Keratinocyte (primary cell): Measurements from ENCODE around the gene RAB6A. TPM values are rescaled to one million over a fixed set of nuclear protein-coding genes. Genes with fewer than 3 reads are reported as not detected.

Source experiments
- DNase-seq: peaks from one replicate; pipeline ENCODE4 v3.0.0-alpha.2; 2011; ENCODE audit warnings: low read depth, missing footprints, low spot score
- FAIRE-seq: peaks from 2 replicates; lab custom pipeline; 2011; peaks lifted over from hg19 to GRCh38; lab: Jason Lieb, UNC
- H2AFZ ChIP-seq: 2 replicates; pipeline ENCODE4 v1.6.0; 2012; ENCODE audit warnings: low read length, control low read depth, inconsistent platforms; ENCODE audit not compliant: control insufficient read depth
- H3K27ac ChIP-seq: 2 replicates; pipeline ENCODE4 v1.5.1; 2011; ENCODE audit warnings: low read length; ENCODE audit not compliant: control insufficient read depth, insufficient read depth
- H3K27me3 ChIP-seq: 3 replicates; pipeline ENCODE4 v1.6.0; 2011; ENCODE audit warnings: low read length; ENCODE audit not compliant: control insufficient read depth, insufficient read depth; ENCODE audit errors: extremely low read depth
- H3K36me3 ChIP-seq, 2 experiments: 2 replicates in 1 of 2; 3 replicates in 1 of 2; pipeline ENCODE4 v1.5.1; 2011; ENCODE audit warnings: low read length in 2 of 2, mild to moderate bottlenecking in 1 of 2; ENCODE audit not compliant: control insufficient read depth in 2 of 2, insufficient read depth in 2 of 2; ENCODE audit errors: extremely low read depth in 1 of 2
- H3K4me1 ChIP-seq: 3 replicates; pipeline ENCODE4 v1.5.1; 2011; ENCODE audit warnings: low read length; ENCODE audit not compliant: control insufficient read depth, insufficient read depth; ENCODE audit errors: extremely low read depth
- H3K4me2 ChIP-seq: 3 replicates; pipeline ENCODE4 v1.6.0; 2011; ENCODE audit warnings: low read depth, low read length; ENCODE audit not compliant: control insufficient read depth, insufficient read depth; ENCODE audit errors: extremely low read depth
- H3K4me3 ChIP-seq, 3 experiments: fragments of 200-600 bp in 1 of 3; sonication (generic) in 1 of 3; 2 replicates in 2 of 3; 3 replicates in 1 of 3; pipeline ENCODE4 v1.5.1; 2011 to 2016; ENCODE audit warnings: low read length in 3 of 3, mild to moderate bottlenecking in 3 of 3, control low read depth in 2 of 3, inconsistent platforms in 1 of 3, low read depth in 1 of 3, mixed read lengths in 1 of 3, mixed run types in 1 of 3, moderate library complexity in 1 of 3; ENCODE audit not compliant: control insufficient read depth in 2 of 3, insufficient read depth in 2 of 3; ENCODE audit errors: extremely low read depth in 1 of 3
- H3K79me2 ChIP-seq: 2 replicates; pipeline ENCODE4 v1.6.0; 2012; ENCODE audit warnings: low read length; ENCODE audit not compliant: control insufficient read depth, insufficient read depth
- H3K9ac ChIP-seq: 3 replicates; pipeline ENCODE4 v1.6.0; 2011; ENCODE audit warnings: low read length; ENCODE audit not compliant: control insufficient read depth, insufficient read depth; ENCODE audit errors: extremely low read depth
- H3K9me1 ChIP-seq: 3 replicates; pipeline ENCODE4 v1.6.0; 2011; ENCODE audit warnings: low read length; ENCODE audit not compliant: control insufficient read depth, insufficient read depth; ENCODE audit errors: extremely low read depth
- H3K9me3 ChIP-seq: 2 replicates; pipeline ENCODE4 v1.5.1; 2012; ENCODE audit warnings: low read depth, low read length; ENCODE audit not compliant: control insufficient read depth
- H4K20me1 ChIP-seq: 3 replicates; pipeline ENCODE4 v1.6.0; 2011; ENCODE audit warnings: low read length; ENCODE audit not compliant: control insufficient read depth, insufficient read depth; ENCODE audit errors: extremely low read depth
- CTCF ChIP-seq, 3 experiments: IDR thresholded peaks in 1 of 3; conservative IDR thresholded peaks in 1 of 3; optimal IDR thresholded peaks in 1 of 3; 2 replicates in 2 of 3; 3 replicates in 1 of 3; pipeline versions ENCODE3 to v1.5.1; 2011; ENCODE audit warnings: low read length in 3 of 3, mild to moderate bottlenecking in 3 of 3, moderate library complexity in 2 of 3, control low read depth in 1 of 3, inconsistent platforms in 1 of 3; ENCODE audit not compliant: insufficient read depth in 2 of 3; ENCODE audit errors: extremely low read depth in 1 of 3
- EZH2 ChIP-seq: IDR thresholded peaks from one replicate; pipeline ENCODE4 v1.6.1; 2012; ENCODE audit warnings: inconsistent platforms, mild to moderate bottlenecking, low read length, moderate library complexity
- dilution Hi-C: fragments of 300-500 bp; cut with MboI; formaldehyde crosslinking; loops from one replicate; pipeline ENCODE4 v1.7.0; 2020; ENCODE audit warnings: low sequenced_read_pairs; ENCODE audit not compliant: extremely low pct_ligation_motif_present
- polyA plus RNA-seq, 5 experiments: library from polyadenylated mRNA; depleted of rRNA in 3 of 5; stranded (reverse) in 3 of 5; stranded (forward) in 1 of 5; unstranded in 1 of 5; fragments of >200 nt; gene quantifications; 1 replicate in 1 of 5; 2 replicates in 3 of 5; 3 replicates in 1 of 5; pipeline versions ENCODE4 v1.2.1 to v1.2.3, GENCODE V29; 2011 to 2012; ENCODE audit warnings: missing spikeins in 2 of 5, low read depth in 1 of 5, low replicate concordance in 1 of 5

Gene RAB6A
- polyA plus RNA-seq, 1 donor (not counting 4 experiments of a cell fraction or from before 2014, with no cell fraction given) = 142 TPM

- H3K36me3 ChIP-seq = peaks cover 0 to 3% of the 10 kb centered on the region in 2 experiments
- TF ChIP-seq CTCF (optimal IDR thresholded peaks at IDR 0.05 in 1 of 3, IDR thresholded peaks at IDR 0.05 in 1 of 3, conservative IDR thresholded peaks at IDR 0.05 in 1 of 3; ENCODE audit: extremely low read depth in 1 of 3, insufficient read depth in 2 of 3, low read length in 3 of 3) = no peak
- no peak for TF ChIP-seq EZH2
- no peak overlapping the region for H2AFZ ChIP-seq
- dilution Hi-C loops = no loop called here
- H3K9ac ChIP-seq = no peak overlapping the region
- no peaks in the 10 kb centered on the region for H3K4me1 ChIP-seq
- H3K79me2 ChIP-seq = peaks cover 1% of the 10 kb centered on the region
- H3K27ac ChIP-seq = no peak overlapping the region
- FAIRE-seq = no peak
- DNase-seq = no peak
- no peaks in the 10 kb centered on the region for H3K27me3 ChIP-seq
- no peak overlapping the region for H3K4me3 ChIP-seq
- no peak overlapping the region for H3K4me2 ChIP-seq
- no peaks in the 10 kb centered on the region for H3K9me1 ChIP-seq
- H4K20me1 ChIP-seq = no peaks in the 10 kb centered on the region
- no peaks in the 10 kb centered on the region for H3K9me3 ChIP-seq
Measured at GRCh38 chr11:73795925-73796632, 35.2 kb upstream of the RAB6A start.

- H3K4me2 ChIP-seq = no peak overlapping the region
- no peak overlapping the region for H3K27ac ChIP-seq
- FAIRE-seq (no peak), DNase-seq (no peak)
- H3K9ac ChIP-seq = no peak overlapping the region
- no peaks in the 10 kb centered on the region for H3K9me1 ChIP-seq
- no peaks in the 10 kb centered on the region for H4K20me1 ChIP-seq
- no peak overlapping the region for H3K4me3 ChIP-seq
- H3K9me3 ChIP-seq = no peaks in the 10 kb centered on the region
- dilution Hi-C loops = no loop called here
- H3K36me3 ChIP-seq = peaks cover 0 to 3% of the 10 kb centered on the region in 2 experiments
- peaks cover 10% of the 10 kb centered on the region for H3K4me1 ChIP-seq
- H2AFZ ChIP-seq = no peak overlapping the region
- H3K27me3 ChIP-seq = no peaks in the 10 kb centered on the region
- TF ChIP-seq CTCF (optimal IDR thresholded peaks at IDR 0.05 in 1 of 3, IDR thresholded peaks at IDR 0.05 in 1 of 3, conservative IDR thresholded peaks at IDR 0.05 in 1 of 3; ENCODE audit: extremely low read depth in 1 of 3, insufficient read depth in 2 of 3, low read length in 3 of 3) = no peak
- no peak for TF ChIP-seq EZH2
- H3K79me2 ChIP-seq = peaks cover 12% of the 10 kb centered on the region
Measured at GRCh38 chr11:73792584-73792983, 31.7 kb upstream of the RAB6A start.
